Type B pancreatic cell (in vitro differentiated cells): ENCODE data around the gene RAD51B. TPM values are rescaled to one million over a fixed set of nuclear protein-coding genes. Genes with fewer than 3 reads are reported as not detected.

Experiments
- DNase-seq: peaks from one replicate; pipeline ENCODE4 v3.0.0; 2021; ENCODE audit warnings: mixed read lengths; ENCODE audit not compliant: unreplicated experiment; ENCODE audit errors: extremely low spot score
- H3K27ac Mint-ChIP-seq: 2 replicates; pipeline ENCODE4 v1.8.0; 2021; ENCODE audit warnings: mild to moderate bottlenecking, mixed read lengths
- H3K27me3 Mint-ChIP-seq: 2 replicates; pipeline ENCODE4 v1.8.0; 2021; ENCODE audit warnings: mixed read lengths
- H3K36me3 Mint-ChIP-seq: 2 replicates; pipeline ENCODE4 v1.8.0; 2021; ENCODE audit warnings: mixed read lengths
- H3K4me1 Mint-ChIP-seq: one replicate; pipeline ENCODE4 v1.8.0; 2021; ENCODE audit warnings: mixed read lengths; ENCODE audit not compliant: unreplicated experiment
- H3K4me3 Mint-ChIP-seq: 2 replicates; pipeline ENCODE4 v1.8.0; 2021; ENCODE audit warnings: mild to moderate bottlenecking, mixed read lengths
- H3K9me3 Mint-ChIP-seq: 2 replicates; pipeline ENCODE4 v1.8.0; 2021; ENCODE audit warnings: mixed read lengths
- CTCF ChIP-seq: fragments of 200-600 bp; sonication (generic); conservative IDR thresholded peaks from 2 replicates; pipeline ENCODE4 v1.5.0; 2021; ENCODE audit warnings: antibody characterized with exemption, mild to moderate bottlenecking
- total RNA-seq: library from RNA; stranded (reverse); gene quantifications from 2 replicates; pipeline ENCODE4 v1.2.1, GENCODE V29; 2021; ENCODE audit warnings: low replicate concordance

Gene RAD51B
- total RNA-seq, 1 donor from 2014 or later = 27.3 TPM

- no peaks in the 10 kb centered on the region for H3K27me3 Mint-ChIP-seq
- no peak for TF ChIP-seq CTCF
- peak overlapping the region; percentile 91 for H3K27ac Mint-ChIP-seq
- H3K4me3 Mint-ChIP-seq = peak overlapping the region; percentile 25
- H3K36me3 Mint-ChIP-seq = no peaks in the 10 kb centered on the region
- DNase-seq = no peak
- H3K9me3 Mint-ChIP-seq = no peaks in the 10 kb centered on the region
- H3K4me1 Mint-ChIP-seq = peaks cover 78% of the 10 kb centered on the region
Observed at GRCh38 chr14:68686724-68687123, 867.1 kb downstream of the RAD51B start.

DNA sequence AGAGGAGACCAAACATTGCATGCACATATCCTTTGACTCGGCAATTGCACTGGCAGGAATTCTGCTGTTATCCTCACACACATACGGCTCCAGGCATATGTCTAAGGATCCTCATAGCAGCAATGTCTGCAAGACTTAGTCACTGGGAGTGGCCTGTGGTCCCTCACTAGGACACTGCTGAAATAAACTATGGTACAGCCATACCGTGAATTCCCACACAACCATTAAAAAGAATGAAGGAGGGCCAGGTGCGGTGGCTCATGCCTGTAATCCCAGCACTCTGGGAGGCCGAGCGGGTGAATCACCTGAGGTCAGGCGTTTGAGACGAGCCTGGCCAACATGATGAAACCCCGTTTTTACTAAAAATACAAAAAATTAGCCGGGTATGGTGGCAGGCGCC is 868.2 kb downstream of the RAD51B start:
- H3K9me3 Mint-ChIP-seq = peaks cover 3% of the 10 kb centered on the region
- no peaks in the 10 kb centered on the region for H3K27me3 Mint-ChIP-seq
- H3K4me3 Mint-ChIP-seq = peak overlapping the region; percentile 66
- no peak for TF ChIP-seq CTCF
- H3K36me3 Mint-ChIP-seq = no peaks in the 10 kb centered on the region
- H3K27ac Mint-ChIP-seq = peak overlapping the region; percentile 92
- no peak for DNase-seq
- peaks cover 78% of the 10 kb centered on the region for H3K4me1 Mint-ChIP-seq

DNA sequence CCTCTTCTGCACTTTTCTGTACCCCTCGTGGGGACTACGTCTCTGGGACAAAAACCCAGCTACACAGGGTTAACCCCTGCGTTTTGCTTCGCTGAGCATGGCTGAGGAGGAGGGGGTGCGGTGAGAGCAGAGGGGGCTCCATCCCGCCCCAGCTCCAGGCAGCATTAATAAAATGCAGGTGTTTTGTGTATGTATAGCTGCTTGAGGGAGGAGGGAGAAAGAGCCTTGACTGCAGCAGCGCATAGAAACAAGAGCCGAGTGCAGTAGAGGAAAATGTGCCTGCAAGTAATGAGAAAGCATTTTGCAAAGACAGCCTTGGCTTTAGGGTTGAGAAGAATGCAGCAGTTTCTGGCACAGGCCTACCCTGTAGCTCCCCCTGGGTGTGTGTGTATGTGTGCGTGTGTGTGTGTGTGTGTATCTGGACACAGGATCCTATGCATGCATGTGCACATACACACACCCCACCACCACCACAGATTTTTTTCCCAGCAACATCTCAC is 869.3 kb downstream of the RAD51B start:
- Mint-ChIP-seq H3K27ac (peak overlapping the region; percentile 91), H3K4me3 (peak overlapping the region; percentile 75), H3K36me3 (no peaks in the 10 kb centered on the region), H3K27me3 (no peaks in the 10 kb centered on the region), H3K9me3 (peaks cover 6% of the 10 kb centered on the region), H3K4me1 (peaks cover 78% of the 10 kb centered on the region)
- TF ChIP-seq CTCF = peak; percentile 23
- DNase-seq = no peak

DNA sequence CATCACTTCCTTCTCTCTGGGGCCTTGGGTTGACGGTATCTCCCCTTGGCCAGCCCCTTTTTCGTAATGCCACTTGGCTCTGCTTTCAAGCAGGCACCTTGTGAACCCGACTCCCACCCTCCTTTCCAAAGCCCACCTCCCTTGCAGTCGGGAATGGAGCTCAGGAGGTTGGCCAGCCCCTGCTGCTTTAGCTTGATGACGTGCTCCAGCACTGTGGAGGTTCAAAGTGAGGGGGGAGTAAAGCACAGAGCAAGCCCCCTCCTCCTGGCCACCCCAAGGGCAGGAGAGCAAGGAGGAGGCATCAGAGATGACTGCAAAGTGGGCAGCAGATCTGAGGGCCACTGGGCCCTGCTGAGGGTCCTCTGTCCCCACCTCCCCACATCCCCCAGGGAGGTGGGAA is 869.9 kb downstream of the RAD51B start:
- H3K9me3 Mint-ChIP-seq = peaks cover 6% of the 10 kb centered on the region
- H3K27ac Mint-ChIP-seq = peak overlapping the region; percentile 91
- no peak for DNase-seq
- H3K4me3 Mint-ChIP-seq = peak overlapping the region; percentile 75
- H3K4me1 Mint-ChIP-seq = peaks cover 72% of the 10 kb centered on the region
- no peaks in the 10 kb centered on the region for H3K27me3 Mint-ChIP-seq
- no peaks in the 10 kb centered on the region for H3K36me3 Mint-ChIP-seq
- no peak for TF ChIP-seq CTCF

DNA sequence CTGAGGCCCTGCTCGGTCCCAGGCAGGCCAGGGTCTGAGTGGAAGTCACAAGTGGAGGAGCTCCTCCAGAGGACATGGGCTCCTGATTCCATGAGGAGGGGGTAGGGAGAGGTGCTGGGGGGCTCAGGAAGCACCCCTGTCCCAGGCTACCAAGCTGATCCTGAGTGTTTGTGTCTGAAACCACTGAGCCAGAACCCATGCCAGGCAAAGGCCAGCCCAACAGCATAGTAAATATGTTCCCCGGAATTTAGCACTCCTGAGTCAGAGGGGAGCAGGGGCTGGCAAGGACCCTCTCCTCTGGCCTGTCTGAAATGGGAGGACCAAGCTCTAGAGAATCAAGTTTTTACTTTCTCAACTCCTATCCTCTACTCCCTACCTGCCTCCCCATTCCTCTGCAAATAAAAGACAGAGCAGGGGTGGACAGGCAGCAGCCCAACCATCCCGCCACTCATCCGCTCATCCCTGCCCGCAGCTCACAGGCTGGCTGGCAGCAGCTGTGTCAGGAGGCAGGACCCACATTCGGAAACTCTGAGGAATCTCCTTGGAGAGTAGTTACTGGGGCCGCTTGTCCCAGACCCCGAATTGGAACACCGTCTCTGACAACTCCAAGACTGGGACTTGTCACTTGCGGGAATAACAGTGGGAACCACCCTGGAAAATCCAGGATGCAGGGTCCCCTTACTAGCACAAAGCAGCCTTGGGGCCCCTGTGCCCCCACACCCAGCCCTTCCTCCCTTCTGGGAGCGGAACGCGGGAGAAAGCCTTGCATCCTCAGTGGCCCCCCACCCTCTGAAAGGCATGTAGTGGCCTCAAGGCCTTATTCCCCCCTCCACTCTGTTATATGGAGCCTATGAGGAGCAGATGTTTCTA is 870.7 kb downstream of the RAD51B start:
- H3K27ac Mint-ChIP-seq = peak overlapping the region; percentile 53
- H3K4me3 Mint-ChIP-seq = no peak overlapping the region
- H3K27me3 Mint-ChIP-seq = no peaks in the 10 kb centered on the region
- peaks cover 9% of the 10 kb centered on the region for H3K9me3 Mint-ChIP-seq
- no peaks in the 10 kb centered on the region for H3K36me3 Mint-ChIP-seq
- peaks cover 67% of the 10 kb centered on the region for H3K4me1 Mint-ChIP-seq
- TF ChIP-seq CTCF = no peak
- DNase-seq = no peak
